Measurements from ENCODE around the gene C15orf61.

DNA sequence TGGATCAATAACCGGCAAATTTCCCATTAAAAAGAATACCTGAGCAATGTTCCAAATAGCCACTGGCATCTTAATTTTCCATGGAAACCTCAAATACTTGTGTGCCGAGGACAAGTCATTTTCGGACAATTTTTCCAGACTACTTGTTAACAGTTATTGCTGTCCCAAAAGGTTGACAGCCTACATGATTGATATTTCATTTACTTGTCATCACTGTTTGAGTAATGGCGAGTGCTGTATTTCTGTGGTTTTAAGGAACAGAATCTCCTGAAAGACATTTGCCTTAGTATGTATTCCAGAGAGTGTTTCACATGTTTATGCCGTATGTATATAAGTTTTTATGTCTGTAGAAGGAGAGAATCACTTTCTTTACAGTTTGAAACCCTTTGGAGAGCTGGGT is 58.2 kb downstream of the C15orf61 start:
- TF ChIP-seq GATA2 (IDR thresholded peaks at IDR 0.05; ENCODE audit: low read depth, low read length) (no peak), GATA3 (IDR thresholded peaks at IDR 0.05; ENCODE audit: low read depth, low read length) (no peak)
